GM21367 (cell line): ENCODE measurements around the gene MFF.

Experiments
- ATAC-seq: cut with Tn5 transposase; IDR thresholded peaks from one replicate; pipeline ENCODE4 v1.9.1; 2021; ENCODE audit not compliant: unreplicated experiment

Gene MFF

GRCh38 chr2:227324995-227325838 lies at the start of gene MFF:
TSS of gene MFF (plus strand) at chr2:227325251. CDS start at chr2:227330666, 5,415 bp downstream.
- peak; percentile 98 for ATAC-seq

- no peak for ATAC-seq
These were observed 44.2 kb upstream of the MFF start for GRCh38 chr2:227280895-227281294.

GRCh38 chr2:227285741-227286236 lies 39.3 kb upstream of the MFF start:
- ATAC-seq = no peak

GRCh38 chr2:227287771-227288170 lies 37.3 kb upstream of the MFF start:
- ATAC-seq = no peak

- no peak for ATAC-seq
These were observed 32.7 kb upstream of the MFF start for GRCh38 chr2:227292314-227292713.

GRCh38 chr2:227293531-227293930 lies 31.5 kb upstream of the MFF start:
- no peak for ATAC-seq

- no peak for ATAC-seq
These were observed 29.2 kb upstream of the MFF start for GRCh38 chr2:227295806-227296205.

- ATAC-seq = no peak
These were observed 28.2 kb upstream of the MFF start for GRCh38 chr2:227296671-227297405.

- ATAC-seq = no peak
These were observed 23.5 kb upstream of the MFF start for GRCh38 chr2:227301523-227301922.

GRCh38 chr2:227308784-227309183 lies 16.3 kb upstream of the MFF start:
- peak; percentile 91 for ATAC-seq

GRCh38 chr2:227310756-227311110 lies 14.3 kb upstream of the MFF start:
- ATAC-seq = no peak

- ATAC-seq = no peak
These were observed 13.1 kb upstream of the MFF start for GRCh38 chr2:227311861-227312506.

GRCh38 chr2:227312579-227312978 lies 12.5 kb upstream of the MFF start:
- no peak for ATAC-seq

- ATAC-seq = no peak
These were observed 11.7 kb upstream of the MFF start for GRCh38 chr2:227313310-227313709.

GRCh38 chr2:227317834-227318233 lies 7.2 kb upstream of the MFF start:
- no peak for ATAC-seq

GRCh38 chr2:227320305-227321094 lies 4.6 kb upstream of the MFF start:
- ATAC-seq = no peak

GRCh38 chr2:227322530-227323205 lies 2.4 kb upstream of the MFF start:
- ATAC-seq = no peak

GRCh38 chr2:227323818-227324217 lies 1.2 kb upstream of the MFF start:
- no peak for ATAC-seq

- no peak for ATAC-seq
These were observed 433 bp upstream of the MFF start for GRCh38 chr2:227324642-227324994.

GRCh38 chr2:227325839-227326195 lies 766 bp downstream of the MFF start:
- ATAC-seq = peak; percentile 4
